Adrenal gland (tissue), 5 donors: ENCODE measurements around the gene NLRP6.

Experiments
- CTCF ChIP-seq, 6 experiments: fragments of 450-650 bp in 4 of 6; fragments of 200-600 bp in 2 of 6; sonication (generic) in 1 of 6; IDR thresholded peaks; 1 replicate in 5 of 6; 2 replicates in 1 of 6; pipeline versions ENCODE4 v1.5.1 to v1.8.0; 2016 to 2021; ENCODE audit warnings: antibody characterized with exemption in 6 of 6, mild to moderate bottlenecking in 2 of 6, moderate library complexity in 1 of 6
- POLR2A ChIP-seq, 2 donors: fragments of 450-650 bp; IDR thresholded peaks; one replicate each; pipeline ENCODE4 v1.6.1; 2017; ENCODE audit warnings: antibody characterized with exemption in 2 of 2, mild to moderate bottlenecking in 2 of 2, moderate library complexity in 1 of 2
- donor health status: DM: no; HTN: no; CAD: no.

- TF ChIP-seq CTCF (IDR thresholded peaks at IDR 0.05): no peak
- no peak for TF ChIP-seq POLR2A (IDR thresholded peaks at IDR 0.05)
These were observed 16.6 kb downstream of the NLRP6 start for GRCh38 chr11:294780-295179.
